Effector memory CD8-positive, alpha-beta T cell (primary cell): ENCODE data around the gene FBXL4.
A peak's percentile ranks its signal among the peaks of the same experiment; 100 is the strongest.

Experiments used
- ATAC-seq: fragments of 150-1000 bp; cut with Tn5 transposase; replicated peaks from 2 replicates; pipeline ENCODE4 v1.10.0; 2021; ENCODE audit warnings: mild to moderate bottlenecking, moderate library complexity
- DNase-seq, 3 experiments: peaks; one replicate each; pipeline ENCODE4 v3.0.0; 2021
- H3K27ac Mint-ChIP-seq, 2 donors: one replicate each; pipeline ENCODE4 v1.8.0; 2022; ENCODE audit warnings: mild to moderate bottlenecking in 2 of 2, mixed read lengths in 2 of 2, moderate library complexity in 2 of 2
- H3K27me3 Mint-ChIP-seq, 2 donors: one replicate each; pipeline ENCODE4 v1.8.0; 2022; ENCODE audit warnings: mixed read lengths in 2 of 2
- H3K36me3 Mint-ChIP-seq: one replicate; pipeline ENCODE4 v1.8.0; 2022; ENCODE audit warnings: mild to moderate bottlenecking, moderate library complexity, mixed read lengths; ENCODE audit not compliant: insufficient read depth
- H3K4me1 Mint-ChIP-seq, 2 donors: one replicate each; pipeline ENCODE4 v1.8.0; 2022; ENCODE audit warnings: low read depth in 2 of 2, mixed read lengths in 2 of 2
- H3K4me3 Mint-ChIP-seq, 2 donors: one replicate each; pipeline ENCODE4 v1.8.0; 2022; ENCODE audit warnings: mild to moderate bottlenecking in 2 of 2, mixed read lengths in 2 of 2, moderate library complexity in 2 of 2
- H3K9me3 Mint-ChIP-seq, 2 donors: one replicate each; pipeline ENCODE4 v1.8.0; 2022; ENCODE audit warnings: mixed read lengths in 2 of 2

The FBXL4 gene

DNA sequence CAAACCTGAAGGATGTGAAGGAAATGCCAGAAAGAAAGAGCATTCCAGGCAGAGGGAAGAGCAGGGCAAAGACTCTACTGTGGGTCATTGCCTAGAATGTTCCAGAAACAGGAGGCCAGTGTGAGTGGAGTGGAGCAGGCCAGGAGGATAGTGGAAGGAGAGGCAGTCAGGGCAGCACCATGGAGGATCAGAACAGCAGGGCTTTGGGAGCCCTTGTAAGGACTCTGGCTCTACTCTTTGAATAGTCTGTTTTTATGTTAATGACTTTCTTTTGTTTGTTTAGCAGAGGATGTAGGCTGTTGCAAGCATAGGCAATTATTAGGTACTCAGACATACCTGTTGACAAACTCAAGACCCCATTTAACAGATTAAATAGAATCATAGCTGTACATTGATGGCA, 23.6 kb upstream of the FBXL4 start:
- H3K9me3 Mint-ChIP-seq = no peaks in the 10 kb centered on the region
- H3K36me3 Mint-ChIP-seq = no peaks in the 10 kb centered on the region
- no peaks in the 10 kb centered on the region for H3K4me1 Mint-ChIP-seq
- no peak for ATAC-seq
- no peak for DNase-seq
- no peak overlapping the region for H3K4me3 Mint-ChIP-seq
- H3K27me3 Mint-ChIP-seq = no peaks in the 10 kb centered on the region
- H3K27ac Mint-ChIP-seq = no peak overlapping the region

DNA sequence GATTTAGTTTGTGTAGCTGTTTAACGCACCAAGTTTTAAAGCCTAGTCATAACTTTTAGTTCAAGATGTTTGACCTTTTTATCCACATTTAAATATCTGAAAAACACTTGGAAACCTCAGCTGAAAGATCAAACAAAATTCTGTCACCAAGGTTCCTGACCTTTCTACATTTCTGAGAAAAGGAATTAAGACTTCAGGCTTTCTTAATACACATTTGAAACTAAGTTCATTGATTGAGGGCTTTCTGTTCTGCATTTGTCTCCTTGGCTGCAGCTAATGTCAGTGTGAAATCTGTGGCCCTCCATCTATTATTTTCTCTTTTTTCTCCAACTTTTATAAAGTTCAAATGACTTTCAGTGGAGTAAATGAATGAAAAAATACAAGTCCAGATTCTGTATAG, 22.7 kb upstream of the FBXL4 start:
- Mint-ChIP-seq H3K27ac (no peak overlapping the region), H3K36me3 (no peaks in the 10 kb centered on the region), H3K9me3 (no peaks in the 10 kb centered on the region), H3K27me3 (peaks cover 0 to under 1% of the 10 kb centered on the region in 2 donors), H3K4me3 (no peak overlapping the region), H3K4me1 (no peaks in the 10 kb centered on the region)
- DNase-seq (no peak), ATAC-seq (no peak)

DNA sequence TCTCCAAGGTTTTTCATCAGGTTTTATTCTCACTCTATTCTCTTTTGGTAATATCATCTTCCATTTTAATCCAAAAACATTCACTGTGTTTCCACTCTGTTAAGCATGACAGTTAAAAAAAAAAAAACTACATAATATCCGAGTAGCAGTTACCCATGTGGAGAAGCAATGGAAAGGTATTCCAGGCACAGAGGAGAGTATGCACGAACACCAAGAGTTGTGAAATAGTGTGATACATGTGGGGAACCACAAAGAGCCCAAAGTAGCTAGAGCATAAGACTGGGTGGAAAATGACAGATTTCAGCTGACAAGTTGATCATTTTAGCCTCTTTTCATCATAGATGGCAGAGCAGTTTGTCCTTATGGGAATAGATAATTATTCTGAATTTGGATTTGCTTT, 19.9 kb upstream of the FBXL4 start:
- Mint-ChIP-seq H3K36me3 (no peaks in the 10 kb centered on the region), H3K4me1 (no peaks in the 10 kb centered on the region), H3K9me3 (no peaks in the 10 kb centered on the region), H3K27ac (no peak overlapping the region), H3K27me3 (peaks cover 8 to 24% of the 10 kb centered on the region in 2 donors), H3K4me3 (no peak overlapping the region)
- no peak for ATAC-seq
- DNase-seq = no peak

DNA sequence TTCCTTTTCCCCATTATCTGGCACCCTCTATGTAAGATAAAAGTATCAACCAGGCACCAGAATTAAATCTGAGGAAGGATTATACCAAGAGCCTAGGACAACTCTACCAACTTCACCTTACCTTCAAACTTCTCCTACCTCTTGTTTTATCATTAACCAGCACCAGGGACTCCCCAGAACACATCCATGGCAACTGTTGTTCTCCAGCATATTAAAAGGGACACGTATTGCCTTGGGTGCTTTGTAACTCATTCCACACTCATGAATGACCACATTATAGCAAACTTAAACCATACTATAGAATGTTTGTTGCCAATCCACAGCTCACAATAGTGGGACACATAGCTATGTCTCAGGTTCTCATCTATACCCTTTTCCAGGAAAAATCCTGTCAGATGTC, 11.9 kb upstream of the FBXL4 start:
- ATAC-seq = no peak
- H3K4me1 Mint-ChIP-seq = no peaks in the 10 kb centered on the region

DNA sequence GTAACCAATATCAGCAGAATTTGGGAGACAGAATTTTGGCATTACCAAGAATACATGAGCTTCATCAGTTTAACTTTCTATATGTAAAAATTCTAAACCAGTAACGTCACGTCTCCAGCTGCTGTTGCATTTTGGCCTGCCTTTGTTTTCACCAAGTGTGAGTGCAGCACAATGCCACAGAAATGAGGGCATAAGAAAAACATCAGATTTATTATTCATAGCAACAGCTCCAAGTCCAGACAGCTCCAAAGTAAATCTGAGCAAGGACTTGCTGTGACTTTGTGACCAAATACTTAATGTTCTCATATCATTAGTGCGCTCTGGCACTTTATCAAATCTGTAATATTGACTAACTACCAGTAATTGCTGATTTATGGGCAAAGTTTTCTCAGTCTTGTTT, 11.0 kb upstream of the FBXL4 start:
- H3K4me1 Mint-ChIP-seq = no peaks in the 10 kb centered on the region
- no peaks in the 10 kb centered on the region for H3K36me3 Mint-ChIP-seq
- H3K9me3 Mint-ChIP-seq = no peaks in the 10 kb centered on the region
- no peak overlapping the region for H3K27ac Mint-ChIP-seq
- no peak for ATAC-seq
- no peak for DNase-seq
- H3K4me3 Mint-ChIP-seq = no peak overlapping the region
- peaks cover 0 to 29% of the 10 kb centered on the region in 2 donors for H3K27me3 Mint-ChIP-seq

More for the DNA sequence above, 11.9 kb upstream of the FBXL4 start:
- Mint-ChIP-seq H3K27ac (no peak overlapping the region), H3K4me3 (no peak overlapping the region), H3K9me3 (no peaks in the 10 kb centered on the region), H3K36me3 (no peaks in the 10 kb centered on the region), H3K27me3 (peaks cover 7 to 36% of the 10 kb centered on the region in 2 donors)
- DNase-seq = no peak

DNA sequence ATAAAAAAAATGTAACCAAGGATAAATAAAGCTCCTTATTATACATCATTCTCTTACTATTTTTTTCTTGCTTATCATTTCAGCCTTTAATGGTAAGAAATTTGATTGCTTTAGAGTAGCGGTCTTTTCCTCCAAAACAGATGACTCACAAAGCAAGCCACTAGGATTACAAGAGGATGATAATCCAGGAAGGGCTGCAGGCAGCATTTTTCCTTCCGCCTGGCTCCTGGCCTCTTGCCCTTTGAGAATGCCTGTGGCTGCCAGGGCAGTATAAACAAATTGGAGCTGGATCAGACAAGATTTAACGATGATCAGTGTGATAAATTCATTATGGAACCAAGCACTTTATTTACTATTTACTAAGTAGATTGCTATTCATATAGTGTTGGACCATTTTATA, 9.7 kb upstream of the FBXL4 start:
- no peaks in the 10 kb centered on the region for H3K36me3 Mint-ChIP-seq
- no peaks in the 10 kb centered on the region for H3K4me1 Mint-ChIP-seq
- no peak overlapping the region for H3K4me3 Mint-ChIP-seq
- no peaks in the 10 kb centered on the region for H3K9me3 Mint-ChIP-seq
- DNase-seq (no peak), ATAC-seq (no peak)
- H3K27ac Mint-ChIP-seq = no peak overlapping the region
- peaks cover 0 to 20% of the 10 kb centered on the region in 2 donors for H3K27me3 Mint-ChIP-seq

DNA sequence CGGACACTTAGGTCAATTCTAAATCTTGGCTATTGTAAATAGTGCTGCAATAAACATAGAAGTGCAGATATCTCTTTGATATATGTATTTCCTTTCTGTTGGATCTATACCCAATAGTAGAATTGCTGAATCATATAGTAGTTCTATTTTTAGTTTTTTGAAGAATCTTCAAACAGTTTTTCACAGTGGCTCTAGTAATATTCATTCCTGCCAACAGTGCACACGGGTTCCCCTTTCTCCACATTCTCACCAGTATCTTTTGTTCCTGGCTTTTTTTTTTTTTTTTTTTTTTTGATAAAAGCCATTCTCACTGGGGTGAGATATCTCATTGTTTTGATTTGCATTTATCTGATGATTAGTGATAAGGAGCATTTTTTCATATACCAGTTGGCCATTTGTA, 1.8 kb upstream of the FBXL4 start:
- no peak for DNase-seq
- Mint-ChIP-seq H3K4me1 (peaks cover 17 to 26% of the 10 kb centered on the region in 2 donors), H3K27me3 (no peaks in the 10 kb centered on the region), H3K27ac (no peak overlapping the region), H3K36me3 (peaks cover 12% of the 10 kb centered on the region), H3K4me3 (no peak overlapping the region), H3K9me3 (no peaks in the 10 kb centered on the region)
- ATAC-seq = no peak

DNA sequence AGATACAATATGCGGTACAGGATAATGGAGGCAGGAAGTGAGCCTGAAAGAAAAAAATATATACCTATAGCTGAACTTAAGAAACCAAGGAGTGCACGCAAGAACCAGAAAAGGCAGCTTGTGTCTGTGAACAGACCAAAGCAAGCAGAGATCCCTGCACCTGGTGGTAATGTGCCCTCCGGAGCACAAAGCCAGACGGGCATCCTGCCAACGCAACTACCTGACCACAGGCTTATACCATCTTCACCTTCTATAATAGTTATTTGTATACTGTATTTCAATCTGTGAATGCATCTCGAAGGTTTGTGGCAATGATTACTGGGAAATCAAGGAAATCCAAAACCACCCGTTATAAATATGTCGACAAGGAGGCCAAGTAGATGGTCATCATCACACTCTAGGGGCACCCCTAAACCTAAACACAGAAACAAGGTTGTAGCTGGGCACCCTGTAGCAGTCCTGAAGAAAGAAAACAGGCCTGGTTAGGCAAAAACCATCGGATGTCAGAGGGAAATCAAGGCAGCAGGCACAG, 801 bp downstream of the FBXL4 start:
- Mint-ChIP-seq H3K27me3 (no peaks in the 10 kb centered on the region), H3K27ac (peak overlapping the region; percentile 88 to 93), H3K9me3 (no peaks in the 10 kb centered on the region), H3K36me3 (peaks cover 12% of the 10 kb centered on the region), H3K4me3 (peak overlapping the region; percentile 96 to 98), H3K4me1 (peaks cover 20 to 40% of the 10 kb centered on the region in 2 donors)
- peak; percentile 28 for ATAC-seq
- DNase-seq = peak; percentile 32 to 40 (median 36)

DNA sequence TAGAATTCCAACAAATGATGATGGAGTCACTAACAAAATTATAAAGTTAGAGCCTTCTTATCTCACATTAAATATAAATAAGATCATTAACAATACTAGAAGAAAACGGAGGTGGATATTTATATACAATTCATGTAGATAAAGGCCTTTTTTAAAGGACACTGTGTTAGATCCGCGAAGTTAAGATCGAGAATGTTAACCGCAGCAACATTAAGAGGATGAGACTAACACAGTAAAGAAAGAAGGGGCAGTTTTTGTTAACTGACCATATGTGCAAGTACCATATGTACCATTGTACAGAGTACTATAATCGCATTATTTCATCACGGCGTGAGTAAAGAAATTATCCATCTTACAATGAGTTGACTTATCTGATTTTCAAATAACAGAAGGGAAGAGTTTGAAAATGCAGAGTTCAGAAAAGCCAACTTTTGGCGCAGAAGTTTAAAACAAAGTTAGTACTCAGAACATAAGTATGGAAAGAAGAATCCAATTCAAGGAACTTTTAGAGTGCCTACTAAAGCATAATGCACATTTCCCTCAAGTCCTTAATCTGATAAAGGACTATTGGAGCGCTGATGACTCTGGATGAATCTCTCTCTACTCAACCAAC, 1.4 kb downstream of the FBXL4 start:
- peak overlapping the region; percentile 96 to 98 for H3K4me3 Mint-ChIP-seq
- ATAC-seq (no peak), DNase-seq (no peak)
- H3K36me3 Mint-ChIP-seq = peaks cover 12% of the 10 kb centered on the region
- H3K9me3 Mint-ChIP-seq = no peaks in the 10 kb centered on the region
- peak overlapping the region; percentile 88 to 93 for H3K27ac Mint-ChIP-seq
- H3K4me1 Mint-ChIP-seq = peaks cover 24 to 44% of the 10 kb centered on the region in 2 donors
- H3K27me3 Mint-ChIP-seq = no peaks in the 10 kb centered on the region

DNA sequence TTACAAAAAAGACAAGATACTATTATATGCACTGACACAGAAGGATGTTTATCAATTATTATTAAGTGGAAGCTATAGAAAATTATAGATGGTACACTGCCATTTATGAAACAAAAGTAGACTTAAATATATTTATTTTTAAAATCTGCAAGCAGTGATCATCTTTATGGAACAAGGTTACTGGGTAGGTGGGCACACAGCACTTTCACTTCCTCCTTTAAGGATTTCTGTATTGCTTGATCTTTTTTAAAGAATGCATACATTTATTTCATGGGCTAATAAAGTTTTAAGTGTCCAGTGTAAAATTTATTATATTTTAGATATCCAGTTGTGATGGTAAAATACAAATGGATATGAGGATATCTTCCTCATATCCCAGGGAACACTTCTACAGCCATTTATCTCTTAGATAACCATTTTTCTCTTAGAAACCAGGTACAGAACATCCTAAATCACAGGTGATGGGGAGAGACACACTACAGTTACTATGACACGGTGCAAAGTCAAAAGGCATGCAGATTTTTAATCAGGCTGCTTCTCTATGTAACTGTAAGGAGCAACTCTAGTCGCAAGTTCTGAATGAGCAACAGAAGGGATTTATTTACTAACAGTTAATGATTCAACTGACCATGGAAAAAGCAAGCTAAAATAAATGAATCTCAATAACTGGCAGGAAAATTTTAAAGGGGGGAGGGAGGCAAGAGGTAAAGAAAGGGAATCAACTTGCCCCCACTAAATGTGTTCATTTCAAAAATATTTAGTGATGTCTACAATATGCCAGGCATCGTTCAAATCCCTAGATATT, 2.2 kb downstream of the FBXL4 start:
- peak overlapping the region; percentile 88 to 93 for H3K27ac Mint-ChIP-seq
- no peak for ATAC-seq
- no peaks in the 10 kb centered on the region for H3K27me3 Mint-ChIP-seq
- peaks cover 0 to under 1% of the 10 kb centered on the region in 2 donors for H3K9me3 Mint-ChIP-seq
- peaks cover 12% of the 10 kb centered on the region for H3K36me3 Mint-ChIP-seq
- no peak for DNase-seq
- H3K4me1 Mint-ChIP-seq = peaks cover 25 to 50% of the 10 kb centered on the region in 2 donors
- H3K4me3 Mint-ChIP-seq = peak overlapping the region; percentile 96 to 98

DNA sequence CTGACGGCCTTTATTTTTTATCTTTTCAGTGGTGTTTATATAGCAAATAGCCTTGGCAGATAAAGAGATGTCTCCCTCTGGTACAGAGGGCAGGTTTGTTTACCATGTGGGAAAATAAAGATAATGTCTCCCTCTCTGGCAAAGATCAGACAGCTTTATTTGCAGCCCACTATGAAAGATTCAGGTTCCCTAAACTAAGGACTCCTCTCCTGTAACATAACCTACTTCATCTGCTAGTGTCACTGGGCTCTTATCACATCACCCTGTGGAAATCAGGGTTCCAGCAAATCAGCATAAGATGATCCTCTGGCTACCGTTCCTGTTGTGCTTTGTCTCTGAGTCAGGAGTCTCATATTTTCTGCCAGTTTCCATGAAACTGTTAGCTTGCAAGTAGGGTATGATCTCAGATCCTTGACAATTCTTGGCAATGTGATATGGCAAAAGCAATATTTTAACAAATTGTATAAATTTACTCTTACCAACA, 3.1 kb downstream of the FBXL4 start:
- peaks cover 25 to 52% of the 10 kb centered on the region in 2 donors for H3K4me1 Mint-ChIP-seq
- no peak for DNase-seq

DNA sequence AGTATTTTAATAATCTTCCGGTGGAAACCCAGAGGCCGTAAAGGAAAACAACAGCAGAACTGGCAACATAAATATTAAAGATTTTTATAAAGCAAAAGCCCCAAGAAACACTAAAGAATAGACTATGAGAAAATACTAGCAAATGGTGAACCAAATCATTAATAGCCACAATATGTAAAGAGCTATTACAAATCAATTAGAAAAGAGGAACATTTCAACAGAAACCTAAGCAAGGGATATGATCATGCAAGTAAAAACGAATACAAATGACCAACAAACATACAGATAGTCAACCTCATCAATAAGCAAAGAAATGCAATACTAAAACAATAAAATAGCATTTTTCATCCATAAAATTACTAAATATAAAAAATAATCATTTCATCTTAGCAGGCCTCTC, 3.6 kb downstream of the FBXL4 start:
- Mint-ChIP-seq H3K27ac (no peak overlapping the region), H3K27me3 (no peaks in the 10 kb centered on the region), H3K4me1 (peaks cover 26 to 52% of the 10 kb centered on the region in 2 donors), H3K9me3 (peaks cover 0 to 2% of the 10 kb centered on the region in 2 donors), H3K4me3 (no peak overlapping the region), H3K36me3 (peaks cover 12% of the 10 kb centered on the region)
- no peak for DNase-seq
- ATAC-seq = no peak

More for the DNA sequence above, 3.1 kb downstream of the FBXL4 start:
- H3K27me3 Mint-ChIP-seq = no peaks in the 10 kb centered on the region
- no peak overlapping the region for H3K27ac Mint-ChIP-seq
- H3K9me3 Mint-ChIP-seq = peaks cover 0 to 2% of the 10 kb centered on the region in 2 donors
- H3K4me3 Mint-ChIP-seq = no peak overlapping the region
- no peak for ATAC-seq
- peaks cover 12% of the 10 kb centered on the region for H3K36me3 Mint-ChIP-seq

DNA sequence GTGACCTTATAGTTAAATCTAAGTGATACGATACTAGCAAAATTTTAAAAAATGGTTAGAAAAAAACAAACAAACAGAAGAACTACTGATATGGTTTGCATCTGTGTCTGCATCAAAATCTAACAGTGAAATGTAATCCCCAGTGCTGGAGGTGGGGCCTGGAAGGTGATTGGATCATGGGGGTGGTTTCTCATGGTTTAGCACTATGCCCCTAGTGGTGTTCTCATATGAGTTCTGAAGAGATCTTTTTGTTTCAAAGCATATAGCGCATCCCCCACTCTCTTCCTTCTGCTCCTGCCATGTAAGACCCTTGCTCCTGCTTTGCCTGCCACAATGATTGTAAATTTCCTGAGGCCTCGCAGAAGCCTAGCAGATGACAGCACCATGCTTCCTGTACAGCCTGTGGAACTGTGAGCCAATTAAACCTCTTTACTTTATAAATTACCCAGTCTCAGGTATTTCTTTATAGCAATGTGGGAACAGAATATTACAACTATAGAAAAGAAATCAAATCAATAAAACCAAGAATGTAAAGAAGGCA, 5.4 kb downstream of the FBXL4 start:
- peaks cover 8% of the 10 kb centered on the region for H3K36me3 Mint-ChIP-seq
- DNase-seq = no peak
- H3K27me3 Mint-ChIP-seq = no peaks in the 10 kb centered on the region
- no peak for ATAC-seq
- H3K4me1 Mint-ChIP-seq = peaks cover 35 to 61% of the 10 kb centered on the region in 2 donors
- H3K27ac Mint-ChIP-seq = no peak overlapping the region
- peaks cover 0 to 2% of the 10 kb centered on the region in 2 donors for H3K9me3 Mint-ChIP-seq
- H3K4me3 Mint-ChIP-seq = no peak overlapping the region
